Endothelial cell (in vitro differentiated cells): ENCODE data around the gene MAP2K1. TPM values are rescaled to one million over a fixed set of nuclear protein-coding genes. Genes with fewer than 3 reads are reported as not detected.
A peak's percentile ranks its signal among the peaks of the same experiment; 100 is the strongest.

ENCODE experiments used
- DNase-seq: peaks from one replicate; pipeline ENCODE4 v3.0.0; 2021; ENCODE audit warnings: low spot score
- H3K27ac Mint-ChIP-seq: one replicate; pipeline ENCODE4 v1.8.0; 2021; ENCODE audit warnings: mixed read lengths, inconsistent platforms; ENCODE audit not compliant: unreplicated experiment
- H3K27me3 Mint-ChIP-seq: one replicate; pipeline ENCODE4 v1.8.0; 2021; ENCODE audit warnings: mild to moderate bottlenecking, moderate library complexity, mixed read lengths, inconsistent platforms; ENCODE audit not compliant: unreplicated experiment
- H3K36me3 Mint-ChIP-seq: one replicate; pipeline ENCODE4 v1.8.0; 2021; ENCODE audit warnings: mild to moderate bottlenecking, low read depth, mixed read lengths, inconsistent platforms; ENCODE audit not compliant: unreplicated experiment
- H3K4me1 Mint-ChIP-seq: one replicate; pipeline ENCODE4 v1.8.0; 2021; ENCODE audit warnings: mild to moderate bottlenecking, mixed read lengths, inconsistent platforms; ENCODE audit not compliant: unreplicated experiment
- H3K4me3 Mint-ChIP-seq: one replicate; pipeline ENCODE4 v1.8.0; 2021; ENCODE audit warnings: mild to moderate bottlenecking, mixed read lengths, inconsistent platforms; ENCODE audit not compliant: unreplicated experiment
- H3K9me3 Mint-ChIP-seq: one replicate; pipeline ENCODE4 v1.8.0; 2021; ENCODE audit warnings: mixed read lengths, inconsistent platforms; ENCODE audit not compliant: unreplicated experiment
- CTCF ChIP-seq: fragments of 200-600 bp; sonication (generic); IDR thresholded peaks from one replicate; pipeline ENCODE4 v1.5.0; 2021; ENCODE audit warnings: antibody characterized with exemption; ENCODE audit not compliant: unreplicated experiment
- total RNA-seq: library from RNA; stranded (reverse); fragmentation: NEBNext Ultra II Directional; extraction: Animal tissue kit (Norgen Biotek cat#: 25700); gene quantifications from one replicate; pipeline ENCODE4 v1.2.1, GENCODE V29; 2021; ENCODE audit not compliant: unreplicated experiment

The MAP2K1 gene
- total RNA-seq, 1 donor from 2014 or later: 139 TPM

DNA sequence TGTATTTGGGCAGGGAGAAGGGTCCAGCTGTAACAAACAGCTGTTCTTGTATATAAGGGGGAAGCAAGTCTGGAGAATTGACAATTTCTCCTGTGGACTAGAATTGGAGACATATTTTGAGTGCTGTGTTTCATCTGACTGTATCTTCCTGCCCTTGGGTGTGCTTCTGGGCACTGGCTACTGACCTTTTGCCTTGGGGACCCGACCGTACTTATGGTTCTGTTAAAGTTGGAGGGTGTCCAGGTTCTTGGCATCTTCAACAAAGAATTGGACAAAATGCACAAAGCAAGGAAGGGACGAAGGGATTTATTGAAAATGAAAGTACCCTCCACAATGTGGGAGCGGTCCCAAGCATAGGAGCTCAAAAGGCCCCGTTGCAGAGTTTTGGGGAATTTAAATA, 31.0 kb downstream of the MAP2K1 start:
- Mint-ChIP-seq H3K4me1 (peaks cover 45% of the 10 kb centered on the region), H3K36me3 (peaks cover 22% of the 10 kb centered on the region), H3K27ac (peak overlapping the region; percentile 80), H3K27me3 (no peaks in the 10 kb centered on the region), H3K4me3 (no peak overlapping the region), H3K9me3 (no peaks in the 10 kb centered on the region)
- TF ChIP-seq CTCF: no peak
- DNase-seq: no peak

DNA sequence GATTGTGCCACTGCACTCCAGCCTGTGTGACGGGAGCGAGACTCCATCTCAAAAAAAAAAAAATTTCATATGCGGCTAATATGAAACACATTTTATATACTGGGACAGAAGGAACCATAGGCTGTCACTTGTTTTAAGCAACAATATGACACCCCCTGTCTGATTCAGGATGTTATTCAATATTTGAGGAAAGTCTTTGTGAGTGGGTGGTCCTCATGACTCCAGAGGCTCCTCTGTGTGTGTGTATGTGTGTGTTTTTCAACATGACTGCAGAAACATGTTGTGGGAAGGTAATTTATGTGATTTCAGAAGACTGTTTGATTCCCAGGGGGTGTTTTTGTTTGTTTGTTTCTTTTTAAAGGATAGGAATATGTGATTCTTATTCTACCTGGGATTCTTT, 32.8 kb downstream of the MAP2K1 start:
- peaks cover 42% of the 10 kb centered on the region for H3K4me1 Mint-ChIP-seq
- no peaks in the 10 kb centered on the region for H3K27me3 Mint-ChIP-seq
- no peak overlapping the region for H3K27ac Mint-ChIP-seq
- DNase-seq: no peak
- H3K36me3 Mint-ChIP-seq: peaks cover 17% of the 10 kb centered on the region
- TF ChIP-seq CTCF: no peak
- H3K9me3 Mint-ChIP-seq: no peaks in the 10 kb centered on the region
- no peak overlapping the region for H3K4me3 Mint-ChIP-seq

- no peak for TF ChIP-seq CTCF
- Mint-ChIP-seq H3K27ac (peak overlapping the region; percentile 43), H3K36me3 (peaks cover 7% of the 10 kb centered on the region), H3K9me3 (no peaks in the 10 kb centered on the region), H3K27me3 (no peaks in the 10 kb centered on the region), H3K4me3 (no peak overlapping the region), H3K4me1 (peaks cover 45% of the 10 kb centered on the region)
- DNase-seq: no peak
Observed at GRCh38 chr15:66422347-66422746, 35.6 kb downstream of the MAP2K1 start.

DNA sequence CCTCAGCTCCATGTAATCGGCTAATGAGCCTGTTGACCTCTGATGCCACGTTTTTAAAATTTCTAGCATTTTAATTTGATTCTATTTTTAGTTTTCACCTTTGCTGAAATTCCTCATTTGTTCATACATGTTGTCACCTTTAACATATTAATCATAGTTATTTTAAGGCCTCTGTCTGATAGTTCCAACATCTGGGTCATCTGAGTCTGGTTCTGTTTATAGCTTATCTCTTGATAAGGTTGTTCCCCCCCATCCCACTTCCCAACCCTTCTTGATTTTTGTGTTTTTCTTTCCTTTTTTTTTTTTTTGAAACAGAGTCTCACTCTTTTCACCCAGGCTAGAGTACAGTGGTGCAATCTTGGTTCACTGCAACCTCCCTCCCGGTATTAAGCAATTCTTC, 36.4 kb downstream of the MAP2K1 start:
- no peak for TF ChIP-seq CTCF
- Mint-ChIP-seq H3K4me3 (no peak overlapping the region), H3K27me3 (no peaks in the 10 kb centered on the region), H3K27ac (no peak overlapping the region), H3K4me1 (peaks cover 37% of the 10 kb centered on the region), H3K36me3 (peaks cover 7% of the 10 kb centered on the region), H3K9me3 (no peaks in the 10 kb centered on the region)
- no peak for DNase-seq

- Mint-ChIP-seq H3K36me3 (peaks cover 13% of the 10 kb centered on the region), H3K4me3 (peak overlapping the region; percentile 32), H3K9me3 (no peaks in the 10 kb centered on the region), H3K27ac (peak overlapping the region; percentile 6), H3K4me1 (peaks cover 49% of the 10 kb centered on the region), H3K27me3 (no peaks in the 10 kb centered on the region)
- TF ChIP-seq CTCF: no peak
- DNase-seq: no peak
Observed at GRCh38 chr15:66424963-66425612, 38.4 kb downstream of the MAP2K1 start.
